HG03280 (cell line): Measurements from ENCODE around the gene WFS1.

Experiments used
- ATAC-seq: cut with Tn5 transposase; IDR thresholded peaks from one replicate; pipeline ENCODE4 v1.9.1; 2021; ENCODE audit warnings: mild to moderate bottlenecking, moderate library complexity; ENCODE audit not compliant: unreplicated experiment

Gene WFS1

DNA sequence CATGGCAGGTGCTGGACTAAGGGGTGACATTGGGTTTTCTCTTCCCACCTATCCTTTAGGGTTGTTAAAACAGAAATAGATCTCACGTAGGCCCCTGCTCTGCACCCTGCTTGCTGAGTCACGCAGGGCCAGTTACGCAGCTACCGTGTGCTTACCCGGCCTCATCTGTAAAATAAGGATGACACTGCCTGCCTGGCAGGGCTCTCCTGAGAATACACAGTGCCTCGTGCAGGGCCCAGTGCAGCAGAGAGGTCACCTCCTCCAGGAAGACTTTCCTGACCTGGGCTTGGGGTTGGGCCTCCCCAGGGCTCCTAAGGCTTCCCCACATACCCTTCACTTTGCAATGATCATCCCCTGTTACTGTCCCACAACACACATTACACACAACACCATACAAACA, 35.7 kb upstream of the WFS1 start:
- no peak for ATAC-seq

DNA sequence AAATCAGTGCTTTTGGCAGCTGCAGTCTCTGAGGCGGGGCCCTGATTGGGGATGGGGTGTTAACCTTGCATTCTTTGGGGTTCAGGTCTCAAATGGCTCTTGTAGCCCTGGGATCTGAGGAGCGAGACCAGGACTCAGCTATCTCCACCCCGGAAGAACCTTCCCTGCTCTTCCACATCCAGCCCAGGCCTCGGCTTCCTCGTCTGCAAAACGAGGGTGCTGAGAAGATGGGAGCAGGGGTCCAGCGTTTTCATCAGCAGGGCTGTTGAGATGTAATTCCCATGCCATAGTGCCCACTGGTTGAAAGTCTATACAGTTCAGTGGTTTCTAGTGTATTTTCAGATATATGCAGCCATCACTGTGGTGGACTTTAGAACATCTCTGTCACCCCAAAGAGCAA, 34.6 kb upstream of the WFS1 start:
- no peak for ATAC-seq

DNA sequence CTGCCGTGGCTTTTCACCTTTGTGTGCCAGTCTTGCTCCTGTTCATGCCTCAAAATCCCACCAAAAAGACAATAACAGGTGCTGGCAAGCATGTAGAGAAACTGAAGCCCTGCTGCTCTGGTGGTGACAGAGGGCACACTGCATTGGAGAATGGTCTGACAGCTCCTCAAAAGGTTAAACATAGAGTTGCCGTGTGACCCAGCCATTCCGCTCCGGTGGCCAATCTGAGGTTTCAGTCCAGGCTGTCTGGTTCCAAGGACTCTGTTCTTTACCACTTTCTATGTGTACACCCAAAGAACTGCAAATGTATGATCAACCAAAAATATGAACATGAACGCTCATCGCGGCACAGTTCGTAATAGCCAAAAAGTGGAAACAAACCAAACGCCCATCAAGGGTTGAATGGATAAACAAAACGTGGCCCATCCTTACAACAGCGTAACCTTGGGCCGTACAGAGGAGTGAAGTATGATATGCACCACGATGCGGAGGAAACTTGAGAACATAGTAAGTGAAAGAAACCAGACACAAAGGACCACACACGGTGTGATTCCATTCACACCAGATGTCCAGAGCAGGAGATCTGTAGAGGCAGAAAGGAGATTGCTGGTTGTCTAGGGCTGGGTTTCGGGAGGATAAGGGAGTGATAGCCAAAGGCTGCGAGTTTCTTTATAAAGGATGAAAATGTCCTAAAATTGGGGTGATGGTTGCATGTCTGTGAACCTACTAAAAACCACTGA, 33.6 kb upstream of the WFS1 start:
- ATAC-seq = no peak

- ATAC-seq = no peak
Observed at GRCh38 chr4:6236816-6237390, 32.7 kb upstream of the WFS1 start.

DNA sequence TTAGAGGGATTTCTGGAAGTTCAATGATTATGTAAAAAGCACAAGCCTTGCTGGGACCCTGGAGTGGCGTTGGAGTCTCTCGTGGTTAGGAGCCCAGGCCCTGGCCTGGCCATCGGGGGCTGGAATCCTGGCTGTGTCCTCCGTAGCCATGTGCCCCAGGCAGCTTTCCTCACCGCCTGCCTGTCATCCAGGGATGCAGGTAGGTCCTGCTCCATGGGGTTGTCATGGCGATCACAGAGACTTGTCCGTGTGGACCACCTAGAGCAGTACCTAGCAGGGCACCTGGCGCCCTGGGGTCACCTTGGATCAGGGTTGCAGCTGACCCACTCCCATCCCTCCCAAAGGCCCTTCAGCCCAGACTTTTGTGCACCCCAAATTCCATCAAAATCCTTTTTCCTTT, 30.2 kb upstream of the WFS1 start:
- ATAC-seq = no peak

- no peak for ATAC-seq
Observed at GRCh38 chr4:6239968-6240367, 29.7 kb upstream of the WFS1 start.

- no peak for ATAC-seq
Observed at GRCh38 chr4:6241062-6241845, 28.4 kb upstream of the WFS1 start.

DNA sequence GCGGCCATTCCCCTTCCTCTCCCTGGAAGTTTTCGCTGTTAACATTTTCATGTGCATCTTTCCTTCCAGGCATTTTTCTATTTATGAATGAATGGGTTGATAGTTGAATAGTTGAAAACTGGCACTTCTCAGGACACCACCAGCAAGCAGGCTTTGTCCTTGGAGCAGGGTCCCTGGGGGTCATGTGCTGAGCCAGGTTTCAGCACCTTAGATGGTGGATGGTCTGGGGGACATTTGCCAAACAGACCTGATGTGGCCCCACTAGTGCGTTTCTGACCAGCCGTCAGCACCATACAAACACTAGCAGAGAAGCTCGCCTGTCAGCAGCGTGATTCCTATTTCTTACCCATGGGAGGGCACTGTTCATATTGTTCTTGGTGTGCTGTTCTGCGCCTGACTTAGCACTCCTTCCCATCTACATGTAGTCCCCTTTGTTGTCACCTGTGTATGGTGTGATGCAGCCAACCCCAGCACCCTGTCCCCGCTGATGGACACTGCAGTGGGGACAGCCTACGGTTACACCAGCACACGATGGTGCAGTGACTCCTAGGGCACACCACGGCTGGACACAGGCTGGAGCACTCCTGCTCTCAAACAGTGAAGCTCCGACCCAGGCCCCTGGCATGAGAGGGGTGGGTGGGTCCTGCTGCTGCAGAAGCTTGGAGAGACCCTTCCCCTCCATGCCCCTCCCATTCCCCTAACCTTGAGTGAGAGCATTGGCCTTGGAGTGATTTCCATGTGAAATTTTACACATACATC, 27.2 kb upstream of the WFS1 start:
- no peak for ATAC-seq

DNA sequence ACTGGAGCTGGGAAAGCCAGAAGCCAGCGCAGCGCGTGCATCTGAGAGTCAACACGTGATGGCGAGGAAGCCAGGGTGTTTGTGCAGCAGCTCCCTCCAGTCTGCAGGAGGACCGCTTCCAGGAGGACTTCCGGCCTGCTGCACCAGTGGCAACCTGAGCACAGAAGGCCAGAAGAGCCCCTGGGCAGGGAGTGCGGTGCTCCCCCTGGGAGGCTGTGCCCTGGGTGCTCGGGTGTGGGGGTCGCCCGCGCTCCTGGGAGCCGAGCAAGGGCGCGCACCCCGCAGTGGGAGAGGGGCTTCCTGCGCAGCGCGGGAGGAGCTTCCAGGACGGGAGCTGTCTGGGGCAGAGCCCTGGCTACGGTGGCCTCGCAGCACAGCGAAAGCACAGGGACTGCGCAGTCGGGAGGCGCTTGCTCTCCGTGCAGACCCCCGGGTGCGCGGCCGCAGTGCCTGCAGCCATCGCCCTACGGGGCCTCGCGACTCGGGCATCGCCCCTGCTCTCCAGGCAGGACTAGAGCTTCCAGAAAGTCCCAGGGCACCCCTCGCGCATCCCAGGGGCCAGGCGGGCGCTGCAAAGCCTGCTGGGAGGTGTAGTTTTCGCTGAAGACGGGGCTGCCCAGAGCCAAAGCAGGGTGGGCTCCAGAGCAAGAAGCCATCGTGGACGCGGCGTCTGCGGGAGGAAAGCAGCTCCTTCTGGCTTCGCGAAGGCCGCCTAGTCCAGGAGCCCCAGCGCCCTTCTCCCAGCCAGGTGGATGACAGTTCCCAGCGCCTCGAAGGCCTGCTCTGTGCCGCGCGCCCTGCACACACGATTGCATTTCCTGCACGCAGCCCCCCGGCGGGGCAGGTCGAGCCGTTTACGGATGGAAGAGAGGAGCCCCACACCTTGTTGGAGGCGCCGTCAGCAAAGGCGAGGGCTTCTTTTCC, 24.1 kb upstream of the WFS1 start:
- ATAC-seq = no peak

DNA sequence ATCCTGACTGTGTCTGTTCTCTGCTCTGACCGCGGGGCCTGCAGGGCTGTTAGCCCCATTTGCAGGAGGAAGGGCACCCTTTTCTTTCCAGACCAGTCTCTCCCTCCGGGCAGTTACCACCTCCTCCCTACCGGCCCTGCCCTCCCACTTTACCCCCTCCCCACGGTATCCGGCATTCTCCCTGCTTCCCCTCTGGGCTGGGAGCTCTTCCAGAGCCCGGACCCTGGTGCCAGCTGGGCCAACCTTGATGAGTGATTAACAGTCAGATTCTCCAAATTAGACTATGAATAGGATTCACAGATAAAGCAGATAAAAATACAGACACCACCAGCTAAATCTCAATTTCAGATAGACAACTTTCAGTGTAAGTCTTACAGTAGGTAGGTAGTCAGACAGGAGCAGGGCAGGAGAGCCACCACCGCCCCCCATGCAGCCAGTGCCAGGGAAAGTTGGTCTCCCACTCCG, 23.4 kb upstream of the WFS1 start:
- ATAC-seq = no peak

DNA sequence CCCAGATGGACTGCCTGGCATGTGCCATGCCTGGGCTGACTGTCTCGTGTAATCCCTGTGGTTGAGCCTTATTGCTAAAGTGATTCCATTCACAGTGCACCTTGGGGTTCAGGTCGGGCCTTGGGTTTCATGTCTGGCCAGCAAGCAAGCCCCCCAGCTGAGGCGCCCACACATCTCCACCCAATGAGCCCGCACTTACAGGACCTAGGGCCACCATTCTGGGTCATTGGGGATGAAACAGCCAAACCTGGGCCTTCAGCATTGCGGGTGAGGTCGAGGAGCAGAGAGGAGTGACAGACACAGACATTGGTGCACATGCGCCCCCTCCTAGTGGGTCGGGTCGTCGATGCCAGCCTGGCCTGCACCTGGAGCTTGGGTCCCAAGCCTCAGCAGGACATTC, 21.3 kb upstream of the WFS1 start:
- no peak for ATAC-seq

DNA sequence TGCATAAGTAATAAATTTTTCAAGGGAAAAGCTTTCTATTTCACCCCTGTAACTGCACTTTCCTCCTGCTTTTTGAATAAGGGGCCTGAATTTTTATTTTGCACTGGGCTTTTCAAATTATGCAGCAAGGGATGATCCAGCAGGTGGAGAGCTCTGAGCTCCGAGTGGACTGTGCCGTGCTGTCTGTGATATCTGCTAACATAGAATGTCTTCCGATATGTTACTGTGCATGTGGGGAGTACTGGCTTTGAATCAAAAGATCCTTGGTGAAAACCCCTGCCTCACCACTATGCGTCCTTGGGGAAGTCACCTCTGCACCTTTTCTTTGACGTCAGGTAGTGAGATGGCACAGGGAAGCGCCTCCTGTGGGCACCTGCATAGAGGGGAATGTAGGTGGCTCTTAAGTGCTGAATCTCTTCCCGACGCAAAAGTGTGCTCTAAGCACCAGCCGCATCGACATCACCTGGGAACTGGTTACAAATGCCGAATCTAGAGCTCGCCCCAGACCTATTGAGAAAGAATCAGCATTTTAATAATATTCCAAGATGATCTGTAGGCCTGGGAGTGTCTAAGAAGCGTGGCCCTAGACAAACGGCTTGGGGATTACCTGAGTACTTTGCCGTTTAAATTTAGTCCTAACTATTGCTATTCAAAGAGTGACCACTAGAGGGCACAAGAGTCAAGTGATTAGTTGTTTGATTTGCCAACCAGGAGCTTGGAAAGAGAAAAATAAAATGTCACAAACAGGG, 19.2 kb upstream of the WFS1 start:
- ATAC-seq = no peak

- no peak for ATAC-seq
Observed at GRCh38 chr4:6250984-6251295, 18.7 kb upstream of the WFS1 start.

- no peak for ATAC-seq
Observed at GRCh38 chr4:6251365-6251764, 18.3 kb upstream of the WFS1 start.

- no peak for ATAC-seq
Observed at GRCh38 chr4:6252051-6252450, 17.6 kb upstream of the WFS1 start.

DNA sequence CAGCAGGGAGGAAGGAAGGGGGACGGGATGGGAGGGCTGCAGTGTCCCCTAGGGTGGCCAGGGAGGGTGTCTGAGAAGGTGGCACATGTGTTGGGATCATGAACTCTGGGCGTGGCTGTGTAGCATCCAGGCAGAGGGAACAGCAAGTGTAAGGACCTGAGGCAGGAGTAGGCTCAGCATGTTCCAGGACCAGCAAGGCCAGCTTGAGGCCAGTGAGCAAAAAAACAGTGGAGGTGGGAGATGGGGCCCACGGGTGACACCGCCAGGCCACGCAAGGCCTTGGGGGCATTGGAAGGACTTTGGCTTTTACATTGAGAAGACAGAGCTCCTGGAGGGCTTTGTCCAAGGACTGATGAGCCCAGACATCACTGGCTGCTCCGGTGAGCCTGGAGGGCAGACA, 16.5 kb upstream of the WFS1 start:
- ATAC-seq = no peak

DNA sequence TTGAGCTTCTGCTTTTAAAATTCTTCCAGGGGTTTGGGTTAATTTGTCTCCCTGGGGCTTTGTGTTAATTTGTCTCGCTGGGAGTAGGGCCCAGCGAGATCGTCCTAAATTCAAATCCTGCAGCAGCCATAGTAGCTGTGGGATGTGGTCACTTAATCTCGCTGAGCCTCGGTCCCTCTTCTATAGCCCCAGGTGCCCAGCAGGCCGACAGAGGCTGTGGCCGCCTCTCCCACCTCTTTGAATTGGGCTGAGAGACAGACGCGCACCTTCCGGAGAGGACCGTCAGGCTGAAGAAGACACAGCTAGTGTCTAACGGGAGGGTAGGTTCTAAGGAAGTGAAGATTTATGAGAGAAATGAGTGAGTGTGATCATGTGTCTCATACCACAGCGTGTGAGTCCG, 15.7 kb upstream of the WFS1 start:
- no peak for ATAC-seq

GRCh38 chr4:6256141-6256540, 13.5 kb upstream of the WFS1 start:
- ATAC-seq = no peak

DNA sequence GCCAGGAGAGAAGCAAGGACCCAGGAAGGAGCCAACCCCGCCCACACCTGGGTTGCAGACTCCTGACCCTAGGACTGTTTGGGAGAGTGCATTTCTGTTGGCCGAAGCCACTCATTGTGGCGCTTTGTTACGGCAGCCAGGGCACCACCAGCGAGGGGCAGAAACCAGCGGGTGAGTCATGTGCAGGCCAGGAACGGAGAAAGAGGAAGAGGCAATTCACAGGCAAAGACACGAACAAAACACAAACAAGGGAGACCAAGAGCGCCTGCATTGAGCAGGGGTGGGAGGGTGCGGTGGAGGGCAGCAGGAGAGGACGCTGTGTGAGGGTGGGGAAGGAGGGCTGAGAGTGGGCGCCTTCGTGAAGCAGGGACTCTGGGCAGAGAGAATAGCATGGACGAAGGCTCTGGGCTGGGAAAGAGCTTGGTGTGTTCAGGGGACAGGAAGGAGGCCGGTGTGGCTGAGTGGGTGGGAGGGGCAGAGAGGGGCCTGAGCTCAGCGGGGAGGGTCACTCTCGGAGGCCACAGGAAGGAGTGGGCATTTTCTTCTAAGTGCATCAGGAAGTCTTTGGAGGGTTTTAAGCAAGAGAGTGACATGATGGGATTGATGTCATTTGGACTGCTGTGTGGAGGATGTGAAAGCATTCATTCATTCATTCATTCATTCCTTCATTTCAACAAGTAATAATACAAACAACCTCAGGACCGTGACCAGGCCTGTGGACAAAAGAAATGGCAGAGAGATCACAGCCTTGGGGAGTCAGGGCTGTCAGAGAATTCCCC, 12.2 kb upstream of the WFS1 start:
- ATAC-seq = no peak
